ENCODE results near the gene ZMYM5.

DNA sequence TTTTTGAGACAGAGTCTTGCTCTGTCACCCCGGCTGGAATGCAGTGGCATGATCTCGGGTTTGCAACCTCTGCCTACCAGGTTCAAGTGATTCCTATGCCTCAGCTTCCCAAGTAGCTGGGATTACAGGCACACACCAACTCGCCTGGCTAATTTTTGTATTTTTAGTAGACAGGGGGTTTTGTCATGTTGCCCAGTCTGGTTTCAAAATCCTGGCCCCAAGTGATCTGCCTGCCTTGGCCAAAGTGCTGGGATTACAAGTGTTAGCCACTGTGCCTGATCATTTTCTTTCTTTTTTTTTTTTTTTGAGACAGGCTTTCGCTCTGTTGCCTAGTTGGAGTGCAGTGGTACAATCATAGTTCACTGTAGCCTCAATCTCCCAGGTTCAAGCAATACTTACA, 28.7 kb downstream of the ZMYM5 start:
- TF ChIP-seq POLR2A (IDR thresholded peaks at IDR 0.05) (no peak), POLR2AphosphoS5 (IDR thresholded peaks at IDR 0.05) (no peak)
- TF ChIP-seq, protein P1, sequence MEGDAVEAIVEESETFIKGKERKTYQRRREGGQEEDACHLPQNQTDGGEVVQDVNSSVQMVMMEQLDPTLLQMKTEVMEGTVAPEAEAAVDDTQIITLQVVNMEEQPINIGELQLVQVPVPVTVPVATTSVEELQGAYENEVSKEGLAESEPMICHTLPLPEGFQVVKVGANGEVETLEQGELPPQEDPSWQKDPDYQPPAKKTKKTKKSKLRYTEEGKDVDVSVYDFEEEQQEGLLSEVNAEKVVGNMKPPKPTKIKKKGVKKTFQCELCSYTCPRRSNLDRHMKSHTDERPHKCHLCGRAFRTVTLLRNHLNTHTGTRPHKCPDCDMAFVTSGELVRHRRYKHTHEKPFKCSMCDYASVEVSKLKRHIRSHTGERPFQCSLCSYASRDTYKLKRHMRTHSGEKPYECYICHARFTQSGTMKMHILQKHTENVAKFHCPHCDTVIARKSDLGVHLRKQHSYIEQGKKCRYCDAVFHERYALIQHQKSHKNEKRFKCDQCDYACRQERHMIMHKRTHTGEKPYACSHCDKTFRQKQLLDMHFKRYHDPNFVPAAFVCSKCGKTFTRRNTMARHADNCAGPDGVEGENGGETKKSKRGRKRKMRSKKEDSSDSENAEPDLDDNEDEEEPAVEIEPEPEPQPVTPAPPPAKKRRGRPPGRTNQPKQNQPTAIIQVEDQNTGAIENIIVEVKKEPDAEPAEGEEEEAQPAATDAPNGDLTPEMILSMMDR (IDR thresholded peaks at IDR 0.05) = no peak
